HCT116 (cell line): ENCODE measurements around the gene RCOR1. TPM values are rescaled to one million over a fixed set of nuclear protein-coding genes. Genes with fewer than 3 reads are reported as not detected.
A peak's percentile ranks its signal among the peaks of the same experiment; 100 is the strongest.

Experiments
- ATAC-seq: fragments of 200-7000 bp; cut with Tn5 transposase; 2 replicates; pipeline ENCODE4 v1.9.1; 2020; ENCODE audit warnings: mild to moderate bottlenecking, moderate library complexity
- BruUV-seq: library from RNA; stranded (reverse); fragments of 400-500 nt; replicated peaks from 2 replicates; lab custom pipeline; 2021; lab: Mats Ljungman, UMichigan
- CTCF ChIA-PET: fragments of 300-600 bp; sonication (Branson Sonifier 250); formaldehyde crosslinking; loops from one replicate; lab custom pipeline; 2021; ENCODE audit warnings: antibody characterized with exemption; lab: Charles Lee
- POLR2A ChIA-PET: fragments of 300-600, 350-600 bp; sonication (Branson Sonifier 250); formaldehyde crosslinking; loops from one replicate; lab custom pipeline; 2021; ENCODE audit warnings: antibody characterized with exemption; lab: Charles Lee
- RAD21 ChIA-PET, 2 experiments: fragments of 300-600 bp; sonication (Branson Sonifier 250); formaldehyde crosslinking; loops; one replicate each; lab custom pipeline; 2023; ENCODE audit warnings: low total read pairs in 2 of 2; ENCODE audit not compliant: uncharacterized antibody in 2 of 2, unreplicated experiment in 2 of 2, low non-redundant PET in 1 of 2; lab: Charles Lee
- DNase-seq: peaks from one replicate; pipeline ENCODE4 v3.0.0-alpha.2; 2010; ENCODE audit warnings: low read depth, low spot score
- H2AFZ ChIP-seq: fragments of 200-600 bp; shearing (Covaris generic), sonication (generic); 2 replicates; pipeline ENCODE4 v1.6.1; 2017; ENCODE audit warnings: low read depth, mixed run types, mixed read lengths, antibody characterized with exemption, low read length; ENCODE audit not compliant: poor library complexity, severe bottlenecking
- H3K27ac ChIP-seq: 2 replicates; pipeline ENCODE4 v1.5.1; 2012; ENCODE audit warnings: low read depth, low read length
- H3K27me3 ChIP-seq: fragments of 200-600 bp; sonication (generic); 2 replicates; pipeline ENCODE4 v1.6.1; 2016; ENCODE audit warnings: mixed run types, low read length, mixed read lengths; ENCODE audit not compliant: insufficient read depth
- H3K36me3 ChIP-seq, 2 experiments: fragments of 200-500 bp in 1 of 2; fragments of 200-600 bp in 1 of 2; sonication (Bioruptor generic) in 1 of 2; sonication (generic) in 1 of 2; 2 replicates each; pipeline versions ENCODE4 v1.5.1 to v1.6.1; 2014 to 2016; ENCODE audit warnings: low read length in 2 of 2, inconsistent platforms in 1 of 2, mixed read lengths in 1 of 2, mixed run types in 1 of 2; ENCODE audit not compliant: insufficient read depth in 2 of 2, control insufficient read depth in 1 of 2
- H3K4me1 ChIP-seq, 2 experiments: fragments of 200-600 bp in 1 of 2; sonication (generic) in 1 of 2; 2 replicates each; pipeline versions ENCODE4 v1.5.1 to v1.6.1; 2012 to 2017; ENCODE audit warnings: low read length in 2 of 2, inconsistent platforms in 1 of 2, mild to moderate bottlenecking in 1 of 2, mixed read lengths in 1 of 2, mixed run types in 1 of 2, moderate library complexity in 1 of 2; ENCODE audit not compliant: insufficient read depth in 2 of 2, control insufficient read depth in 1 of 2
- H3K4me2 ChIP-seq: fragments of 200-600 bp; sonication (generic); 2 replicates; pipeline ENCODE4 v1.6.1; 2017; ENCODE audit warnings: mixed run types, low read length, mixed read lengths
- H3K4me3 ChIP-seq, 2 experiments: fragments of 200-600 bp in 1 of 2; sonication (generic) in 1 of 2; replicated peaks in 1 of 2; 2 replicates each; pipeline ENCODE4 v1.5.1; 2011 to 2016; ENCODE audit warnings: low read length in 2 of 2, control low read depth in 1 of 2, low read depth in 1 of 2, mild to moderate bottlenecking in 1 of 2, mixed read lengths in 1 of 2, mixed run types in 1 of 2
- H3K79me2 ChIP-seq: fragments of 200-600 bp; sonication (generic); 2 replicates; pipeline ENCODE4 v1.6.1; 2017; ENCODE audit warnings: mild to moderate bottlenecking, mixed run types, low read length, moderate library complexity, mixed read lengths; ENCODE audit not compliant: insufficient read depth
- H3K9ac ChIP-seq: fragments of 200-600 bp; sonication (generic); 2 replicates; pipeline ENCODE4 v1.6.1; 2016; ENCODE audit warnings: low read length, mixed read lengths
- H3K9me2 ChIP-seq: fragments of 200-600 bp; sonication (generic), shearing (Covaris generic); 2 replicates; pipeline ENCODE4 v1.6.1; 2017; ENCODE audit warnings: mixed run types, mild to moderate bottlenecking, moderate library complexity; ENCODE audit not compliant: insufficient read depth
- H3K9me3 ChIP-seq, 2 experiments: fragments of 200-500 bp in 1 of 2; fragments of 200-600 bp in 1 of 2; sonication (Bioruptor generic) in 1 of 2; sonication (generic) in 1 of 2; 2 replicates each; pipeline ENCODE4 v1.6.1; 2014 to 2017; ENCODE audit warnings: low read length in 2 of 2, mixed read lengths in 2 of 2, inconsistent platforms in 1 of 2, low read depth in 1 of 2, mild to moderate bottlenecking in 1 of 2, mixed run types in 1 of 2, moderate library complexity in 1 of 2; ENCODE audit not compliant: control insufficient read depth in 1 of 2, insufficient read depth in 1 of 2
- H4K20me1 ChIP-seq: fragments of 200-600 bp; sonication (generic), shearing (Covaris generic); 2 replicates; pipeline ENCODE4 v1.6.1; 2017; ENCODE audit warnings: mixed run types, mild to moderate bottlenecking, moderate library complexity; ENCODE audit not compliant: insufficient read depth
- CEBPB ChIP-seq: IDR thresholded peaks from 2 replicates; pipeline ENCODE4 v1.6.1; 2012; ENCODE audit warnings: low read depth
- FOSL1 ChIP-seq: IDR thresholded peaks from 2 replicates; pipeline ENCODE4 v1.6.1; 2012; ENCODE audit warnings: low read depth
- POLR2AphosphoS5 ChIP-seq: IDR thresholded peaks from 2 replicates; pipeline ENCODE4 v1.6.1; 2011; ENCODE audit warnings: mild to moderate bottlenecking, low read depth, low read length, moderate library complexity
- ZFX ChIP-seq: fragments of 450-650 bp; IDR thresholded peaks from 2 replicates; pipeline ENCODE4 v1.6.1; 2017
- ZNF274 ChIP-seq: fragments of 200-500 bp; sonication (Bioruptor generic); IDR thresholded peaks from 2 replicates; pipeline ENCODE4 v1.6.1; 2014; ENCODE audit warnings: mild to moderate bottlenecking, low read depth, low read length, inconsistent platforms
- intact Hi-C: fragments of 100-400 bp; cut with micrococcal nuclease; formaldehyde crosslinking; loops from 2 replicates; pipeline ENCODE4 v1.10.0; 2022
- total RNA-seq: library from RNA; stranded (reverse); gene quantifications from one replicate; pipeline ENCODE4 v1.2.1, GENCODE V29; 2021; ENCODE audit not compliant: unreplicated experiment
- TF ChIP-seq, protein P1 (sequence below): IDR thresholded peaks from 2 replicates; pipeline ENCODE4 v1.6.1; 2012; ENCODE audit warnings: low read depth
- TF ChIP-seq, protein P2 (sequence below), 3 experiments: fragments of 200-600 bp in 1 of 3; sonication (generic) in 1 of 3; IDR thresholded peaks in 2 of 3; conservative IDR thresholded peaks in 1 of 3; 2 replicates each; pipeline ENCODE4 v1.5.1; 2012 to 2017; ENCODE audit warnings: low read depth in 2 of 3, low read length in 2 of 3, antibody characterized with exemption in 1 of 3, borderline replicate concordance in 1 of 3, control low read depth in 1 of 3, mild to moderate bottlenecking in 1 of 3, mixed read lengths in 1 of 3, mixed run types in 1 of 3, moderate library complexity in 1 of 3; ENCODE audit not compliant: insufficient read depth in 1 of 3

RCOR1 gene
- total RNA-seq, 1 experiment from 2014 or later: 30.7 TPM

DNA sequence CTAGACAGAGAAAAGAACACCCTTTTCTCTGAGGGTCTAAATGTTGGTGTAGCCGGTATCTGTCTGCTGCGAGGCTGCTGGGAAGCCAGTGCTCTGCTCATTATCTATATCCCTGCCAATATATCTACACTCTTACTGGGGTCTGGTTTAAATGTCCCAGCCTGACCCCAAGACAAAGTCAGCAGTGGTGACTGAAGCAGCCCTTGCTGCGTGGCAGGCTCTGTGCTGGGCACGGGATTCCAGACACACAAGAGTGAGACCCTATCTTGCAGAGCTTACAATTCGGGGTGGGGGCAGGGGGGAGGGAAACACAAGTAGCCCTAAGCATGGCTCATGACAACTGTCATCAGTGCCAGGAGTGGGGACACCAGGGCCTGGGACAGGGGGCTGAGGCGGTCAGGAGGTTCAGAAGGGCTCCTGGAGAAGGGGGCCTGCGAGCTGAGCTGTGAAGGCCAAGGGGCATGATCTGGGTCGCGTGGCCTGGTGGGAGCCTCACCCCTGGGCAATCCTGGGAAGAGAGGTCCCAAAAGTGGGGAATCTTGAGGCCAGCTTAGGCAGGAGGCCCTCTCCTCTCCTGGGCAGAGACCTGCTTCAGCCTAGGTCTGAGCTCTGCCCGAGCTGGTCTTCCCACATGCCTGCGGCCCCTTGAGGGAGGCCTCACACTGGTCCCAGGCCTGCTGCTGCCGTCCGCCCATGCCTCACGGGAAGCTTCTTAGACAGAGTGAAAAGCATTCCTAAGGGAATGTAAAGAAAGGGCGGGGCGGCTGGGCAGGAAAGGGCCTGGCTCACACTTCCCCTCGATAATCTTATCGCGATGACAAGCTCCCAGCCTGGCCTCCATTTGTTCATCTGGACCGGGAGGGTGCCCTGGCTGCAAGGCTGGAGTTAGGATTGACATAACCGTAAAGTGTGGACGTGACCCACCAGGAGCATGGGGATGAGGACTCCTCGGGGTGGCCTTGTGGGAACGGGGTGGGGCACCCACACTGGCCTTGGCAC, 7.3 kb upstream of the RCOR1 start:
- no peaks in the 10 kb centered on the region for H3K36me3 ChIP-seq
- ChIA-PET CTCF (interaction anchor here (0.6 kb wide), 1 partner anchor 9 kb away, joined by 3 read pairs; no protein-coding TSS in a partner anchor), RAD21 (no interaction called here), POLR2A (no interaction called here)
- H3K9me3 ChIP-seq: no peaks in the 10 kb centered on the region
- no peaks in the 10 kb centered on the region for H3K9me2 ChIP-seq
- H3K27ac ChIP-seq: no peak overlapping the region
- no peak overlapping the region for H3K9ac ChIP-seq
- H3K4me1 ChIP-seq: peaks cover 9 to 37% of the 10 kb centered on the region in 2 experiments
- no peak overlapping the region for H3K4me3 ChIP-seq
- no TSS peak for BruUV-seq
- H3K4me2 ChIP-seq: peak overlapping the region; percentile 33; the same call in 1 of the 2 replicates
- ATAC-seq (peak; percentile 41; the same call in 1 of the 2 replicates), DNase-seq (no peak)
- H4K20me1 ChIP-seq: no peaks in the 10 kb centered on the region
- intact Hi-C loops: no loop called here
- H3K27me3 ChIP-seq: no peaks in the 10 kb centered on the region
- H2AFZ ChIP-seq: no peak overlapping the region
- no peaks in the 10 kb centered on the region for H3K79me2 ChIP-seq
- TF ChIP-seq FOSL1 (no peak), POLR2AphosphoS5 (0 out of 2 replicates have a peak, but pooled peaks have one; percentile 6)

DNA sequence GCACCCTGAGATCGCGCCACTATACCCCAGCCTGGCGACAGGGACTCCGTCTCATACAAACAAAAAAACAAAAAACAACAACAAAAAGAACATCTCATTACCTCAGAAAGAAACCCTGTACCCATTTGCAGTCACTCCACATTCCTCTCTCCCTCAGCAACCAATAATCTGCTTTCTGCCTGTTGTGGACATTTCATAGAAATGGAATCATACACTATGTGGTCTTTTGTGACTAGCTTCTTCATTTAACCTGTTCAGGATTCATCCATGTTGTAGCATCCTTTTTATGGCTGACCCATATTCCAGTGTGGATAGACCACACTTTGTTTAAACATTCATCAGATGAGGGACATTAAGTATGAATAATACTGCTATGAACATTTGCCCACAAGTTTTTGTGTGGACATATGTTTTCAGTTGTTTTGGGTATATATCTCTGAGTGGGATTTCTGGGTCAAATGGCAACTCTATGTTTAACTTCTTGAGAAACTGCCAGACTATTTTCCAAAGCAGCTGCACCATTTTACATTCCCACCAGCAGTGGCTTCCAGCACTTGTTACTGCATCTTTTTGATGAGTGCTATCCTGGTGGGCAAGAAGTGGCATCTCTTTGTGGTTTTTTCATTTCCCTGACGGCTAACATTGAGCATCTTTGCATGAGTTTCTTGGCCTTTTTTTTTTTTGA, 5.9 kb upstream of the RCOR1 start:
- H3K9ac ChIP-seq: no peak overlapping the region
- no TSS peak for BruUV-seq
- no peak overlapping the region for H3K27ac ChIP-seq
- no peaks in the 10 kb centered on the region for H3K9me3 ChIP-seq
- H3K4me2 ChIP-seq: no peak overlapping the region
- ATAC-seq (no peak), DNase-seq (no peak)
- RAD21 ChIA-PET: no interaction called here
- no peak overlapping the region for H2AFZ ChIP-seq
- no peaks in the 10 kb centered on the region for H3K27me3 ChIP-seq
- peaks cover 4% of the 10 kb centered on the region; the same call in 1 of the 2 replicates for H3K79me2 ChIP-seq
- H4K20me1 ChIP-seq: no peaks in the 10 kb centered on the region
- intact Hi-C loops: no loop called here
- CTCF ChIA-PET: no interaction called here
- no peaks in the 10 kb centered on the region for H3K9me2 ChIP-seq
- peaks cover 15 to 41% of the 10 kb centered on the region in 2 experiments for H3K4me1 ChIP-seq
- POLR2A ChIA-PET: no interaction called here
- H3K4me3 ChIP-seq: no peak overlapping the region
- no peaks in the 10 kb centered on the region for H3K36me3 ChIP-seq
- TF ChIP-seq, protein P1, sequence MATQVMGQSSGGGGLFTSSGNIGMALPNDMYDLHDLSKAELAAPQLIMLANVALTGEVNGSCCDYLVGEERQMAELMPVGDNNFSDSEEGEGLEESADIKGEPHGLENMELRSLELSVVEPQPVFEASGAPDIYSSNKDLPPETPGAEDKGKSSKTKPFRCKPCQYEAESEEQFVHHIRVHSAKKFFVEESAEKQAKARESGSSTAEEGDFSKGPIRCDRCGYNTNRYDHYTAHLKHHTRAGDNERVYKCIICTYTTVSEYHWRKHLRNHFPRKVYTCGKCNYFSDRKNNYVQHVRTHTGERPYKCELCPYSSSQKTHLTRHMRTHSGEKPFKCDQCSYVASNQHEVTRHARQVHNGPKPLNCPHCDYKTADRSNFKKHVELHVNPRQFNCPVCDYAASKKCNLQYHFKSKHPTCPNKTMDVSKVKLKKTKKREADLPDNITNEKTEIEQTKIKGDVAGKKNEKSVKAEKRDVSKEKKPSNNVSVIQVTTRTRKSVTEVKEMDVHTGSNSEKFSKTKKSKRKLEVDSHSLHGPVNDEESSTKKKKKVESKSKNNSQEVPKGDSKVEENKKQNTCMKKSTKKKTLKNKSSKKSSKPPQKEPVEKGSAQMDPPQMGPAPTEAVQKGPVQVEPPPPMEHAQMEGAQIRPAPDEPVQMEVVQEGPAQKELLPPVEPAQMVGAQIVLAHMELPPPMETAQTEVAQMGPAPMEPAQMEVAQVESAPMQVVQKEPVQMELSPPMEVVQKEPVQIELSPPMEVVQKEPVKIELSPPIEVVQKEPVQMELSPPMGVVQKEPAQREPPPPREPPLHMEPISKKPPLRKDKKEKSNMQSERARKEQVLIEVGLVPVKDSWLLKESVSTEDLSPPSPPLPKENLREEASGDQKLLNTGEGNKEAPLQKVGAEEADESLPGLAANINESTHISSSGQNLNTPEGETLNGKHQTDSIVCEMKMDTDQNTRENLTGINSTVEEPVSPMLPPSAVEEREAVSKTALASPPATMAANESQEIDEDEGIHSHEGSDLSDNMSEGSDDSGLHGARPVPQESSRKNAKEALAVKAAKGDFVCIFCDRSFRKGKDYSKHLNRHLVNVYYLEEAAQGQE: no peak
- TF ChIP-seq ZNF274 (no peak), ZFX (no peak), FOSL1 (no peak), CEBPB (no peak)
- TF ChIP-seq, protein P2, sequence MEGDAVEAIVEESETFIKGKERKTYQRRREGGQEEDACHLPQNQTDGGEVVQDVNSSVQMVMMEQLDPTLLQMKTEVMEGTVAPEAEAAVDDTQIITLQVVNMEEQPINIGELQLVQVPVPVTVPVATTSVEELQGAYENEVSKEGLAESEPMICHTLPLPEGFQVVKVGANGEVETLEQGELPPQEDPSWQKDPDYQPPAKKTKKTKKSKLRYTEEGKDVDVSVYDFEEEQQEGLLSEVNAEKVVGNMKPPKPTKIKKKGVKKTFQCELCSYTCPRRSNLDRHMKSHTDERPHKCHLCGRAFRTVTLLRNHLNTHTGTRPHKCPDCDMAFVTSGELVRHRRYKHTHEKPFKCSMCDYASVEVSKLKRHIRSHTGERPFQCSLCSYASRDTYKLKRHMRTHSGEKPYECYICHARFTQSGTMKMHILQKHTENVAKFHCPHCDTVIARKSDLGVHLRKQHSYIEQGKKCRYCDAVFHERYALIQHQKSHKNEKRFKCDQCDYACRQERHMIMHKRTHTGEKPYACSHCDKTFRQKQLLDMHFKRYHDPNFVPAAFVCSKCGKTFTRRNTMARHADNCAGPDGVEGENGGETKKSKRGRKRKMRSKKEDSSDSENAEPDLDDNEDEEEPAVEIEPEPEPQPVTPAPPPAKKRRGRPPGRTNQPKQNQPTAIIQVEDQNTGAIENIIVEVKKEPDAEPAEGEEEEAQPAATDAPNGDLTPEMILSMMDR (IDR thresholded peaks at IDR 0.05 in 2 of 3, conservative IDR thresholded peaks at IDR 0.05 in 1 of 3; ENCODE audit: borderline replicate concordance in 1 of 3, insufficient read depth in 1 of 3, low read depth in 2 of 3, low read length in 2 of 3): no peak
